ENCODE results near the gene INTS3.

INTS3 gene

GRCh38 chr1:153792631-153793041, 64.8 kb downstream of the INTS3 start:
- no peaks in the 10 kb centered on the region for H3K27me3 ChIP-seq (ENCODE audit: insufficient read depth, low read length, poor library complexity, severe bottlenecking)
- no peak overlapping the region for H3K4me3 ChIP-seq (ENCODE audit: low read length, poor library complexity, severe bottlenecking)
- no peaks in the 10 kb centered on the region for H3F3A ChIP-seq (ENCODE audit: low read depth)
- H3K79me2 ChIP-seq (ENCODE audit: insufficient read depth, low read length) = no peaks in the 10 kb centered on the region
- H4K20me1 ChIP-seq (ENCODE audit: insufficient read depth, low read length, poor library complexity, severe bottlenecking) = no peaks in the 10 kb centered on the region
- H3K9ac ChIP-seq (ENCODE audit: low read depth, low read length, poor library complexity, severe bottlenecking) = no peak overlapping the region
- no peaks in the 10 kb centered on the region for H3K36me3 ChIP-seq (ENCODE audit: insufficient read depth, low read length)
- no peak for TF ChIP-seq CTCF (conservative IDR thresholded peaks at IDR 0.05; ENCODE audit: low read length)
- no peak for TF ChIP-seq EZH2phosphoT487 (IDR thresholded peaks at IDR 0.05; ENCODE audit: borderline replicate concordance)
- no peak overlapping the region for H2AFZ ChIP-seq (ENCODE audit: low read length)
- no peaks in the 10 kb centered on the region for H3K9me2 ChIP-seq (replicated peaks; ENCODE audit: low read depth, low read length)
- no peaks in the 10 kb centered on the region for H3K9me3 ChIP-seq (ENCODE audit: insufficient read depth, low read depth, low read length)
- H3K4me2 ChIP-seq (ENCODE audit: low read depth, low read length, poor library complexity, severe bottlenecking) = no peak overlapping the region
- no peaks in the 10 kb centered on the region for H3K4me1 ChIP-seq (ENCODE audit: insufficient read depth, low read length, poor library complexity, severe bottlenecking)

- Histone ChIP-seq H4K20me1 (ENCODE audit: insufficient read depth, low read length, poor library complexity, severe bottlenecking) (no peaks in the 10 kb centered on the region), H3K4me2 (ENCODE audit: low read depth, low read length, poor library complexity, severe bottlenecking) (no peak overlapping the region), H3F3A (ENCODE audit: low read depth) (no peaks in the 10 kb centered on the region), H3K79me2 (ENCODE audit: insufficient read depth, low read length) (no peaks in the 10 kb centered on the region), H3K27me3 (ENCODE audit: insufficient read depth, low read length, poor library complexity, severe bottlenecking) (no peaks in the 10 kb centered on the region), H2AFZ (ENCODE audit: low read length) (no peak overlapping the region), H3K4me1 (ENCODE audit: insufficient read depth, low read length, poor library complexity, severe bottlenecking) (no peaks in the 10 kb centered on the region), H3K36me3 (ENCODE audit: insufficient read depth, low read length) (no peaks in the 10 kb centered on the region), H3K4me3 (ENCODE audit: low read length, poor library complexity, severe bottlenecking) (no peak overlapping the region), H3K9me2 (replicated peaks; ENCODE audit: low read depth, low read length) (no peaks in the 10 kb centered on the region), H3K9ac (ENCODE audit: low read depth, low read length, poor library complexity, severe bottlenecking) (no peak overlapping the region), H3K9me3 (ENCODE audit: insufficient read depth, low read depth, low read length) (no peaks in the 10 kb centered on the region)
- TF ChIP-seq EZH2phosphoT487 (IDR thresholded peaks at IDR 0.05; ENCODE audit: borderline replicate concordance) = no peak
- no peak for TF ChIP-seq CTCF (conservative IDR thresholded peaks at IDR 0.05; ENCODE audit: low read length)
These were observed 65.6 kb downstream of the INTS3 start for GRCh38 chr1:153793261-153793972.

GRCh38 chr1:153793973-153794615, 66.2 kb downstream of the INTS3 start:
- no peaks in the 10 kb centered on the region for H3F3A ChIP-seq (ENCODE audit: low read depth)
- H3K4me2 ChIP-seq (ENCODE audit: low read depth, low read length, poor library complexity, severe bottlenecking) = no peak overlapping the region
- H3K4me3 ChIP-seq (ENCODE audit: low read length, poor library complexity, severe bottlenecking) = no peak overlapping the region
- no peaks in the 10 kb centered on the region for H3K79me2 ChIP-seq (ENCODE audit: insufficient read depth, low read length)
- H3K36me3 ChIP-seq (ENCODE audit: insufficient read depth, low read length) = no peaks in the 10 kb centered on the region
- no peak overlapping the region for H3K9ac ChIP-seq (ENCODE audit: low read depth, low read length, poor library complexity, severe bottlenecking)
- H3K4me1 ChIP-seq (ENCODE audit: insufficient read depth, low read length, poor library complexity, severe bottlenecking) = no peaks in the 10 kb centered on the region
- no peaks in the 10 kb centered on the region for H4K20me1 ChIP-seq (ENCODE audit: insufficient read depth, low read length, poor library complexity, severe bottlenecking)
- H3K9me3 ChIP-seq (ENCODE audit: insufficient read depth, low read depth, low read length) = no peaks in the 10 kb centered on the region
- H2AFZ ChIP-seq (ENCODE audit: low read length) = no peak overlapping the region
- H3K27me3 ChIP-seq (ENCODE audit: insufficient read depth, low read length, poor library complexity, severe bottlenecking) = no peaks in the 10 kb centered on the region
- no peak for TF ChIP-seq CTCF (conservative IDR thresholded peaks at IDR 0.05; ENCODE audit: low read length)
- no peak for TF ChIP-seq EZH2phosphoT487 (IDR thresholded peaks at IDR 0.05; ENCODE audit: borderline replicate concordance)
- no peaks in the 10 kb centered on the region for H3K9me2 ChIP-seq (replicated peaks; ENCODE audit: low read depth, low read length)
